Activated T-helper 1 cell treated with anti-CD3 and anti-CD28 coated beads, Interleukin-2, amount 50 U/mL, for 16 hours (primary cell): ENCODE measurements around the gene EXOC3L4.

ENCODE experiments used
- DNase-seq, 2 donors: peaks; one replicate each; pipeline ENCODE4 v3.0.0-alpha.2; 2020; ENCODE audit warnings: low read depth in 1 of 2, low spot score in 1 of 2

The EXOC3L4 gene

GRCh38 chr14:103131580-103131979, 37.1 kb downstream of the EXOC3L4 start:
- DNase-seq = no peak

DNA sequence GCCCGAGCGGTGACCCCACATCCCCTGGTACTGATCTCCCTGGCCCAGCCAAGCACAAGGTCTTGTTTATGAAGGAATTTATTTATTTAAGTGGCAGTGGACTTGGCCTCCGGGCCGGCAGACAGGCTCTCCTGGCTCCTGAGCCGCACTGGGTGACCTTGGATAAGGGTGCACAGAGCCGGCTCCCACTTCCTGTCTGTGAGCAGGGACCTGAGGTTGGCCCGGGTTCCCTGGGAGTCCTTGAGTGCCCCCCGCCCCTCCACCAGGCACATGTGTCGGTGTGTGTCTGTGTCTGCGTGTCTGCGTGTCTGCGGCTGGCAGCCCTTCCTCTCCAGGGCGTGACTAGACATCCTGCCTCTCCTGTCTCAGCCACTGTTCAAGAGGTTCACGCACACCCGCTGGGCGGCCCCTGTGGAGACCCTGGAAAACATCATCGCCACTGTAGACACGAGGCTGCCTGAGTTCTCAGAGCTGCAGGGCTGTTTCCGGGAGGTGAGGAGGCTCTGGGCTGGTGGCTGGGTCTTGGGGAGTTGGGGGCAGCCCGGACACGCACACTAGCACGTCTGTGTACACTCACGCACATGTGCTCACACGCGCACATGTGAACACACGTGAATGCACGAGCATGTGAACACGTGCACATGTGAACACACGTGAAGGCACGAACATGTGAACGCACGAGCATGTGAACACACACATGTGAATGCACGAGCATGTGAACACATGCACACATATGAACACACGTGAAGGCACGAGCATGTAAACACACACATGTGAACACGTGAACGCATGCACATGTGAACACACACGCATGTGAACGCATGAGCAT, 38.1 kb downstream of the EXOC3L4 start:
- DNase-seq = no peak

GRCh38 chr14:103133210-103134140, 39.0 kb downstream of the EXOC3L4 start:
- DNase-seq = no peak

DNA sequence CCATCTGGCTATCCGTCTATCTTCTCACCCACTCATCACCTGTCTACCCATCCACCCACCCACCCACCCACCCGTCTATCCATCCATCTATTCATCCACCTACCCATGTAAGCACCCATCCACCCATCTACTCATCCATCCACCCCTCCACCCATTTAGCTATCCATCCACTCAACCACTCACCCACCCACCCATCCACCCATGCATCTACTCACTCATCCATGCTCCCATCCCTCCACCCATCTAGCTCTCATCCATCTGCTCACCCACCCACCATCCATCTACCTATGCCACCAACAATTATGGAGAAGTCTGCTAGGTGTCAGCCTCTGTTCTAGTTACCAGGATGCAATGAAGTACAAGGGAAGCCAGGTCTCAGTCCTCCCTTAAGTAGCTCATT, 39.9 kb downstream of the EXOC3L4 start:
- DNase-seq = no peak

DNA sequence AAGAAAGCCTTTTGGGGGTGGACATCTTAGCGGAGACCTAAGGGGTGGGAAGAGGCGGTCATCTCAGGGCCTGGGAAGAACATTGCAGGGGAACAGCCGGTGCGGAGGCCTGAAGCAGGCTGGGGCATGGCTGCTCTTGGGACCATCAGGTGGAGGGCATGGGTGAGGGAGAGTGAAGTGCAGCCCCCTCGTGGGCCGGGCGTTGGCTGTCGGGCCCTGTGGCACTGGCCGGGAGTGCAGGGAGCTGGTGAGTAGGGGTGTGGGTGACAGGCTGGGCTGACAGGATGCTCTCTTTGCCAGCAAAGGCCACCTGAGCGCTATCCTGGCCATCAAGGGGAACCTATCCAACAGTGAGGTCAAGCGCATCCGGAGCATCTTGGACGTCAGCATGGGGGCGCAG, 40.4 kb downstream of the EXOC3L4 start:
- DNase-seq = no peak

GRCh38 chr14:103135333-103136260, 41.1 kb downstream of the EXOC3L4 start:
- DNase-seq = no peak

GRCh38 chr14:103136388-103137271, 42.1 kb downstream of the EXOC3L4 start:
- DNase-seq = no peak

DNA sequence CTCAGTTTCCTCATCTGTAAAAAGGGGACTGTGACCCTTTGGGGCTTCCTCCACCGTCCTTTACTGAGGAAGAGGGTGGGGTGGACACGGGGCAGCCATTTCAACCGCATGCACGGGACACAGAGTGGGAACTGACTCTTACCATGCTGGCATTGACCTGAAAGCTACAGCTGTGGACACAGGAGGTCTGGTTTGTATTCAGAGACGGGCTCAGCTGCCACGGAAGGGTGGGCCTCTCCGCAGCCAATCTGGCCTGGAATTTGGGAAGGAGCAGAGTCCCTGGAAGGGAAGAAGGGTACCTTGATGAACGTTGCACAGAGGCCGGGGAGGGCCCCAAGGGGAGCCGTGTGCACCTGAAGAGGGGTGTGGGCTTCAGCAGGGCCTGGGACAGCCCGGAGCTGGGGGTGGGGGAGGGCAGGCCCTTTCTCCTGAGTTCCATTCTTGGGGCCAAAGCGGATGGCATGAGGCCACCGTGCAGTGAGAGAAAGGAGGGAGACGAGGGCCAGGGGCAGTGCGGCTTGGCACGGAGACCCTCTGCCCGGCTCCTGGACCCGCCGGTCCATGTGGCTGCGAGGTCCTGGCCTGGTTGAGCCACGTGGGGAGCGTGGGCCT, 43.3 kb downstream of the EXOC3L4 start:
- no peak for DNase-seq

DNA sequence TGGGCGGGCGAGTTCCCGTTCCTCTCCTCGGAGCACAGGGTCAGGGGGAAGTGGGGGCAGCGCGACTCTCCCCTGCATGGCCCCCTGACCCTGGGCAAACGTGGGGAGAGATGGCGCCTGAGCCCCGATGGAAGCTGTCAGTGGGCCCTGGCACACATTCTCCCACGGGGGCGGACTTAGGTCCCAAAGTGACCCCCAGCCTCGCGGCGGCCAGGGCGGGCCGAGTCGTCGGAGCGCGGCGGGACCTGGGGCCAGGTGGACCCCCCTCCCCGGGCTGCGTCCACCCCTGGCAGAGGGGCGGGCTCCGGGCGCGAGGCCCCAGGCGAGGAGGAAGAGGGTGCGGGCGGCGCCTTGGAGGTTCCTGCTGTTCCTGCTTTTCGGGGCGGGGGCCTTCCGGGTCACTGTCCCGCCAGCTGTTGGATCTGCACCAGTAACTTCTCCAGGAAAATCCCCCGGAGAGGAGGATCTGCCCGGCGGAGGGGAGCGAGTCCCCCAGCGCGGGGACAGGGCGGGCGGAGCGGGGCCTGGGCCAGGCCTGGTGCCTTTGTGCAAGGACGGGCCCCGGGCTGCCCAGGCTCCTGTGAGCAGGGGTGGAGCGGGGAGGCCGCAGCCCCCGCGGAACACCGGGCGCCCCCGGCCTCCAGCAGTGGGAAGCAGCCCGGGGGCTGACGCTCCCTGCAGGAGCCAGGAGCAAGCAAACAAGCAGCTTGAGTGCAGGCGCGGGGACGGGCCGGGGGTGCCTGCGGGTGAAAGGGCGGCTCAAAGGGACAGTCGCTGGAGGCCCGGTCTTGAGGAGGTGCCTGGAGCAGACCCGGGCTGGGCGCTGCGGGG, 44.0 kb downstream of the EXOC3L4 start:
- DNase-seq = no peak

GRCh38 chr14:103139132-103140025, 44.9 kb downstream of the EXOC3L4 start:
- DNase-seq = no peak

- no peak for DNase-seq
Observed at GRCh38 chr14:103140316-103141109, 46.0 kb downstream of the EXOC3L4 start.

- DNase-seq = no peak
Observed at GRCh38 chr14:103141117-103141796, 46.7 kb downstream of the EXOC3L4 start.

GRCh38 chr14:103142026-103142425, 47.5 kb downstream of the EXOC3L4 start:
- no peak for DNase-seq

DNA sequence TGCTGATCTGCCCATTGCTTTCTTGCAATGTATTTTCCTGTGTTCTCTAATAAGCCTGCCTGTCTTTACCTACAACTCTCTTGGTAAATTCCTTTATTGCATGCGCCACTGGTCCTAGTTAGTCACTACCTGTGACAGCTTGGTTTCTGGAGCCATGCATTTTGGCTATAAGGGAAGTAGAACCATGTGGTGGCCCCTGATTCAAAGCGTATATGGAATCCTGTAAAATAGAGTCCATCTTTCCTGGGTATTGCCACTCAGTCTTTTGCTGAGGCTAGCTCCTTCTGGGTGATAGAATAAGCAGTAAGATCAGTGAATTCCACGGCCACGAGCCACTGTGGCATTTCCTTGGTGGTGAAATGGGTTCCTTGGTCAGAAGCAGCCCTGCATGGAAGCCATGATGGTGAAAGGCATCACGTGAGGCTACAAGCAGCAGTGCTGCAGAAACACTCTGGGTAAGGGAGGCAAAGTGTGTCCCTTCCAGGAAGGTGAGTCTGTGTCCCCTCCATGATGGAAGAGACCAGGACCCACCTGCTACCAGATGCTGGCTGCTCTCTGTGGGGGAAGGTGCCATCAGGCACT, 48.3 kb downstream of the EXOC3L4 start:
- no peak for DNase-seq

DNA sequence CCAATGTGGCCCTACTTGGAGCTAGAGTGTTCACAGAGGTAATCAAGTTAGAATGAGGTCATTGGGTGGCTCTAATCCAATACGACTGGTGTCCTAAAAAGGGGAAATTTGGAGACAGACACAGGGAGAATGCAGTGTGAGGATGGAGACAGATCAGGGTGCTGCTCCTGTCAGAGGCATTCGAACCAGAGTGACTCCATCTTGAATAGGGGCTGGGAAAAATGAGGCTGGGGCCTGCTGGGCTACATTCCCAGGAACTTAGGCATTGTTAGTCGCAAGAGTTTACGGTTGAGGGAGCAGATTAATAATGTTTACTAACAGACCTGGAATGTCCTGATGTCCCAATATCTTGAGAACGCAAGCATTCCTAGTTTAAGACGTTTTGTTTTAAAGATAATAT, 49.0 kb downstream of the EXOC3L4 start:
- DNase-seq = no peak

DNA sequence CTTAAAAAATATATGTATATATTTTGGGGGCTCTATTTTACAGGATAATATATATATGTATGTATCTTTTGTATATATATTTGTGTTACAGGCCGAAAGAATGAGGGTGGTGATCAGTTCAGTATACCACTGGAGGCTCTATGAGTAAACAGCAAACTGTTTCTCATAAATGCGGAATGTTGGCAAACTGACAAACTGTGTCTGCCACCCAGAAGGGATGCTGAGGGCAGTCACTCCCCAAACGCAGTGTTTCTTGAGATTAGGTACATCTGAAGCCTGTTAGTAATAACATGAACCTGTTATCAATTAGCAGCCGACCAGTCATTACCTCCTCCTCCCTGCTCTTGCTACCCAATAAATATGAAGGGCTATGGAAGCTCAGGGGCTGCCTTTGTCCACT, 49.6 kb downstream of the EXOC3L4 start:
- DNase-seq = no peak
